ENCODE results near the gene PDE1A. TPM values are rescaled to one million over a fixed set of nuclear protein-coding genes. Genes with fewer than 3 reads are reported as not detected.

Gene PDE1A
- total and polyA plus RNA-seq, 7 experiments from 2014 or later, result not detected

DNA sequence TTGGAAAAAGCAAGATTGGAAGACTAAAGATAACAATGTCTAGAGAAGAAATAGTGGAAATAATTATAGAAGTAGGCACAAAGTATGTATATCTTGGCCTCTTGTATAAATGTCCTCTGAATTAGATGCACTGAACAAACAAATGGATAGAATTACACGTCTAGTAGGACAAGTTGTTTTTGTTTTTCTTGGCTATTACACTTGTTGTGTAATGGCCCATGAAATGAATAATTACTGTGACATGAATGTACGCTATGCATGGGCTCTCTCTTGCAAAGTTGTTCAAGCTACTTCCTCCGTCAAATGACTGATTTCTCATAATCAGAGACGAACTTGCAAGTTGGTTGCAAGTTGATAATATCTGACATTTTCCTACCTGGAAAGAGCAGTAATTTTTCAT is 126.2 kb downstream of the PDE1A start:
- Histone ChIP-seq H3K9me3 (ENCODE audit: control insufficient read depth in 2 of 3, low read length in 3 of 3) (no peaks in the 10 kb centered on the region), H3K4me3 (ENCODE audit: low read length) (no peak overlapping the region), H3K27me3 (ENCODE audit: control insufficient read depth in 2 of 2, insufficient read depth in 2 of 2, low read length in 2 of 2) (no peaks in the 10 kb centered on the region), H3K27ac (ENCODE audit: low read depth, low read length) (no peak overlapping the region), H3K4me1 (ENCODE audit: control insufficient read depth in 2 of 2, insufficient read depth in 2 of 2, low read length in 2 of 2) (no peaks in the 10 kb centered on the region), H3K36me3 (ENCODE audit: control insufficient read depth in 2 of 3, insufficient read depth in 3 of 3, low read length in 3 of 3) (no peaks in the 10 kb centered on the region)
- H3K4me1 Mint-ChIP-seq, result no peaks in the 10 kb centered on the region
- H3K4me3 Mint-ChIP-seq, result no peak overlapping the region
- peaks cover 0 to 5% (median 0%) of the 10 kb centered on the region in 11 donors for H3K9me3 Mint-ChIP-seq
- ATAC-seq (no peak), DNase-seq (no peak)
- no peaks in the 10 kb centered on the region for H3K36me3 Mint-ChIP-seq
- ChIA-PET POLR2A (no interaction called here), CTCF (no interaction called here)
- no peaks in the 10 kb centered on the region for H3K27me3 Mint-ChIP-seq
- H3K27ac Mint-ChIP-seq, result no peak overlapping the region
- intact Hi-C loops (cut with micrococcal nuclease), result no loop called here

DNA sequence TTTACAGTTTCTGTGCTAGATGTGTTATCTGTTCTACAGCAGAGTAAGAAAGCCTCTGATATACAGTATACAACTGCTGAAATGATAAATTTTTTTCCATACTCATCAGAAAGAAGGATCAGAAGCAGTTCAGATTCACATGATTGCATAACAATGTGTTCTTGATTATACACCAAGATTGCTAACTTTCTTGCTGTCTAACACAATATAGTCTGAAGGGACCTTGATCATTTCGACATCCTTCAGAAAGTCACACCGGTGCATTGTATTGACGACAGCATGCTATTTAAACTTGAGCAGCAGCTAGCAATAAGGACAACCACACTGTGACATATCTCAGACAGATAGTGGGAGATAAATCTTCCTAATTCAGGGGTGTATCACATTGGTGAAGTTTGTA is 127.2 kb downstream of the PDE1A start:
- H3K4me3 ChIP-seq (ENCODE audit: low read length), result no peak overlapping the region
- intact Hi-C loops (cut with micrococcal nuclease), result no loop called here
- no peaks in the 10 kb centered on the region for H3K27me3 ChIP-seq (ENCODE audit: control insufficient read depth in 2 of 2, insufficient read depth in 2 of 2, low read length in 2 of 2)
- Mint-ChIP-seq H3K27ac (no peak overlapping the region), H3K4me1 (no peaks in the 10 kb centered on the region), H3K36me3 (no peaks in the 10 kb centered on the region), H3K27me3 (no peaks in the 10 kb centered on the region), H3K9me3 (peaks cover 0 to 5% (median 0%) of the 10 kb centered on the region in 11 donors), H3K4me3 (no peak overlapping the region)
- ChIA-PET CTCF (no interaction called here), POLR2A (no interaction called here)
- DNase-seq, result no peak
- no peaks in the 10 kb centered on the region for H3K36me3 ChIP-seq (ENCODE audit: control insufficient read depth in 2 of 3, insufficient read depth in 3 of 3, low read length in 3 of 3)
- H3K4me1 ChIP-seq (ENCODE audit: control insufficient read depth in 2 of 2, insufficient read depth in 2 of 2, low read length in 2 of 2), result no peaks in the 10 kb centered on the region
- no peak for ATAC-seq
- H3K9me3 ChIP-seq (ENCODE audit: control insufficient read depth in 2 of 3, low read length in 3 of 3), result no peaks in the 10 kb centered on the region
- H3K27ac ChIP-seq (ENCODE audit: low read depth, low read length), result no peak overlapping the region

DNA sequence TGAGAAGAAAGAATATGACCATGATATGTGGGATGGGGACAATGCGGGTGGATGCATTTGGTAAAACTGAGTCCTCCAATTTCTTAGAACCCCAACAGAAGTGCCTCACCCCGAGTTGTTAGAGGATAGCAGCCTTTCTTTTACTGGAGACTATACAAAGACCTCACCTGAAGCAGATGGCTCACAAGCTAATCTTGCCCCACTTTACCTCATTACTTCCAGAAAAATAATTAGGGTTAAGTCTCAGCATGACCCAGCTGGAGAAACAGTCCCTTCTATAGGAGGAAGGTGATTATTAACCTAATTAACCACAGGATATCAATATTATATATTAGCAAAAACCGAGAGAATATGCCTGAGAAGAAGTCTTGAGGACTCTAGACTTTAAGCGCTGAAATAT is 128.4 kb downstream of the PDE1A start:
- ChIA-PET POLR2A (interaction anchor here (0.6 kb wide), 1 partner anchor 56 kb away, joined by 3 read pairs; no protein-coding TSS in a partner anchor), CTCF (no interaction called here)
- Mint-ChIP-seq H3K36me3 (no peaks in the 10 kb centered on the region), H3K27ac (no peak overlapping the region), H3K4me1 (no peaks in the 10 kb centered on the region), H3K27me3 (no peaks in the 10 kb centered on the region), H3K9me3 (peaks cover 0 to 5% (median 1%) of the 10 kb centered on the region in 11 donors), H3K4me3 (no peak overlapping the region)
- H3K27ac ChIP-seq (ENCODE audit: low read depth, low read length), result no peak overlapping the region
- no peak overlapping the region for H3K4me3 ChIP-seq (ENCODE audit: low read length)
- no peaks in the 10 kb centered on the region for H3K27me3 ChIP-seq (ENCODE audit: control insufficient read depth in 2 of 2, insufficient read depth in 2 of 2, low read length in 2 of 2)
- no peak for DNase-seq
- H3K36me3 ChIP-seq (ENCODE audit: control insufficient read depth in 2 of 3, insufficient read depth in 3 of 3, low read length in 3 of 3), result no peaks in the 10 kb centered on the region
- intact Hi-C loops (cut with micrococcal nuclease), result no loop called here
- no peaks in the 10 kb centered on the region for H3K4me1 ChIP-seq (ENCODE audit: control insufficient read depth in 2 of 2, insufficient read depth in 2 of 2, low read length in 2 of 2)
- ATAC-seq, result no peak
- H3K9me3 ChIP-seq (ENCODE audit: control insufficient read depth in 2 of 3, low read length in 3 of 3), result no peaks in the 10 kb centered on the region

DNA sequence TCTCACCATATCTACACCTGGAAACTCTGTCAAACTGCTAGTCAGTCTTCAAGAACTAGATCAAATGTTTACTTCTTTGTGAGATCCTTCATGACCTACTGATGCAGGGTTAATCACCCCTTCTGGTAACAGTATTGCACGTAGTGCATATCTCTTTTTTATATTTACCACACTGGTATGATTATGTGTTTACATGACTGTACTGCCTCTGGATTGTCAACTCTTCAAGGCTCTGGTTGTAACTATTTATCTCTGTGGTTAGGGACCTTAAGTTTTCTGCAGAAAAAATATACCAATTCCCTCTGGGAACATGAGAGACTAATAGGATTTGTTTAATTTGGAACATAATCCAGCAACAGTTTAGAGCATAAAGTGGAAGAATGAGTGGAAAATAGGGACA is 135.5 kb downstream of the PDE1A start:
- intact Hi-C loops (cut with micrococcal nuclease), result no loop called here
- Histone ChIP-seq H3K27ac (ENCODE audit: low read depth, low read length) (no peak overlapping the region), H3K4me3 (ENCODE audit: low read length) (no peak overlapping the region), H3K36me3 (ENCODE audit: control insufficient read depth in 2 of 3, insufficient read depth in 3 of 3, low read length in 3 of 3) (no peaks in the 10 kb centered on the region), H3K4me1 (ENCODE audit: control insufficient read depth in 2 of 2, insufficient read depth in 2 of 2, low read length in 2 of 2) (no peaks in the 10 kb centered on the region), H3K9me3 (ENCODE audit: control insufficient read depth in 2 of 3, low read length in 3 of 3) (no peaks in the 10 kb centered on the region), H3K27me3 (ENCODE audit: control insufficient read depth in 2 of 2, insufficient read depth in 2 of 2, low read length in 2 of 2) (no peaks in the 10 kb centered on the region)
- no peaks in the 10 kb centered on the region for H3K4me1 Mint-ChIP-seq
- H3K27ac Mint-ChIP-seq, result no peak overlapping the region
- ATAC-seq (no peak), DNase-seq (no peak)
- peaks cover 0 to 5% (median 0%) of the 10 kb centered on the region in 11 donors for H3K9me3 Mint-ChIP-seq
- no peak overlapping the region for H3K4me3 Mint-ChIP-seq
- no peaks in the 10 kb centered on the region for H3K27me3 Mint-ChIP-seq
- H3K36me3 Mint-ChIP-seq, result no peaks in the 10 kb centered on the region
- ChIA-PET POLR2A (no interaction called here), CTCF (no interaction called here)

DNA sequence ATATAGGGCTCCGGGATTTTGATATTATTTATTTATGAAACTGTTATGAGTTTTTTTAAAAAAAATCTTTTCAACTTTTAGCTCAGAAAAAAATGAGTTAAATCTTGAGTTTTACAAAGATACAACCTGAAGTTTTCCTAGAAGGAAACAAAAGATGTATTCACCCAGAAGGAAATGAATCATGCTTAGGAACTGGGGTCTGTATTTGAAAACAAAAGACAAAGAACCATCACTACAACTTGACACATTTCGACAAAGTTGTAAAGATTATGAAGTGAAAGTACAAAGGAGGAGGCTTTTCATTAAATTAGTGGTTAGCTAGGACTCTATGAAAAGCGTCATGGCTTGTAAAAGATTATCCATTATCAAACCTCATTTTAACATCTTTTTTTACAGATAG is 143.3 kb downstream of the PDE1A start:
- Histone ChIP-seq H3K27ac (ENCODE audit: low read depth, low read length) (no peak overlapping the region), H3K4me1 (ENCODE audit: control insufficient read depth in 2 of 2, insufficient read depth in 2 of 2, low read length in 2 of 2) (no peaks in the 10 kb centered on the region), H3K27me3 (ENCODE audit: control insufficient read depth in 2 of 2, insufficient read depth in 2 of 2, low read length in 2 of 2) (no peaks in the 10 kb centered on the region), H3K36me3 (ENCODE audit: control insufficient read depth in 2 of 3, insufficient read depth in 3 of 3, low read length in 3 of 3) (no peaks in the 10 kb centered on the region), H3K9me3 (ENCODE audit: control insufficient read depth in 2 of 3, low read length in 3 of 3) (no peaks in the 10 kb centered on the region), H3K4me3 (ENCODE audit: low read length) (no peak overlapping the region)
- Mint-ChIP-seq H3K27me3 (peaks cover 0 to 6% (median 0%) of the 10 kb centered on the region in 5 donors), H3K9me3 (peaks cover 0 to 2% (median 0%) of the 10 kb centered on the region in 11 donors), H3K36me3 (no peaks in the 10 kb centered on the region), H3K4me1 (no peaks in the 10 kb centered on the region), H3K4me3 (no peak overlapping the region), H3K27ac (no peak overlapping the region)
- ChIA-PET CTCF (no interaction called here), POLR2A (no interaction called here)
- DNase-seq, result no peak
- ATAC-seq, result no peak
- intact Hi-C loops (cut with micrococcal nuclease), result no loop called here

DNA sequence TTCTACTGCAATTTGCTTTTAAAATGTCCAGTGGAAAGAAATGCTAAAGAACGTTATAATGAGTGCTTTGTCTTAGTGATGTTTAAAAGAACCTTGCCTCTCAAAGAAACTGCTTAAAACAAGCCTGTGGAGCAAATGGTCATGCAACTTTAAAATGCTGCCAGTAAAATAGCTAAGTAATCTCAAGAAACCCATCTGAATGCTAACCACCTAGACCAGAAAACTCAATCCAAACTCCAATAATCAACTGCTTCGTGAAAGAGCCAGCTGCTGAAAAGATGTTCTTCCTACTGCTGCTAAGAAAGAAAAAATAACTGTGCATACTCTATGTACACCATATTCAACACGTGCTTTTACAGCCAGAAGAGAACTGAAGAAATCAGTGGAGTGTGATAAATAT is 145.6 kb downstream of the PDE1A start:
- Histone ChIP-seq H3K4me1 (ENCODE audit: control insufficient read depth in 2 of 2, insufficient read depth in 2 of 2, low read length in 2 of 2) (no peaks in the 10 kb centered on the region), H3K36me3 (ENCODE audit: control insufficient read depth in 2 of 3, insufficient read depth in 3 of 3, low read length in 3 of 3) (no peaks in the 10 kb centered on the region), H3K4me3 (ENCODE audit: low read length) (no peak overlapping the region), H3K27me3 (ENCODE audit: control insufficient read depth in 2 of 2, insufficient read depth in 2 of 2, low read length in 2 of 2) (no peaks in the 10 kb centered on the region), H3K9me3 (ENCODE audit: control insufficient read depth in 2 of 3, low read length in 3 of 3) (no peaks in the 10 kb centered on the region), H3K27ac (ENCODE audit: low read depth, low read length) (no peak overlapping the region)
- Mint-ChIP-seq H3K4me1 (no peaks in the 10 kb centered on the region), H3K9me3 (peaks cover 0 to 19% (median 5%) of the 10 kb centered on the region in 11 donors), H3K27ac (no peak overlapping the region), H3K27me3 (peaks cover 0 to 6% (median 0%) of the 10 kb centered on the region in 5 donors), H3K36me3 (peaks cover 0 to 4% (median 0%) of the 10 kb centered on the region in 5 donors), H3K4me3 (no peak overlapping the region)
- ATAC-seq (no peak), DNase-seq (no peak)
- ChIA-PET POLR2A (no interaction called here), CTCF (no interaction called here)
- intact Hi-C loops (cut with micrococcal nuclease), result no loop called here

DNA sequence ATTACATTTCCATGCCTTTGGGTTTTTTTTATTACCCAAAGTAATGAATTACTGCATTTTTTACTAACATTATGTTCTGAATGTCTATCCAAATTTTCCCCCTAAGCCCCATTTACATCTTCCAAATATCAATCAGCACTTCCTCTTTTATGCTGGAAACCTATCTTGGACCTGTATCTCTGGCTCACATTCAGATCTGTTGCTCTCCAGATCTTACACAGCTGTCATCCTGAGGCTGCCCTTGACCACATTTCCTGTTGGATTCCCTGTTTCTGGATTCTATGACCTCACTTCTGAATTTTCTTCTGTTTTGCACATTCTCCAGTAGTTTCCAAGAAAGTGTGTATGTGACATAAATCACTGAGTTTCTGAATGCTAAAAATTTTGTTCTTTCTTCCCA is 146.7 kb downstream of the PDE1A start:
- H3K27ac Mint-ChIP-seq, result no peak overlapping the region
- ATAC-seq (no peak), DNase-seq (no peak)
- intact Hi-C loops (cut with micrococcal nuclease), result no loop called here
- H3K27me3 ChIP-seq (ENCODE audit: control insufficient read depth in 2 of 2, insufficient read depth in 2 of 2, low read length in 2 of 2), result no peaks in the 10 kb centered on the region
- no peaks in the 10 kb centered on the region for H3K36me3 ChIP-seq (ENCODE audit: control insufficient read depth in 2 of 3, insufficient read depth in 3 of 3, low read length in 3 of 3)
- peaks cover 0 to 6% (median 0%) of the 10 kb centered on the region in 5 donors for H3K27me3 Mint-ChIP-seq
- ChIA-PET POLR2A (no interaction called here), CTCF (no interaction called here)
- H3K27ac ChIP-seq (ENCODE audit: low read depth, low read length), result no peak overlapping the region
- H3K9me3 ChIP-seq (ENCODE audit: control insufficient read depth in 2 of 3, low read length in 3 of 3), result no peaks in the 10 kb centered on the region
- peaks cover 0 to 4% (median 0%) of the 10 kb centered on the region in 5 donors for H3K36me3 Mint-ChIP-seq
- no peak overlapping the region for H3K4me3 ChIP-seq (ENCODE audit: low read length)
- H3K4me1 Mint-ChIP-seq, result no peaks in the 10 kb centered on the region
- H3K9me3 Mint-ChIP-seq, result peaks cover 0 to 25% (median 8%) of the 10 kb centered on the region in 11 donors
- no peaks in the 10 kb centered on the region for H3K4me1 ChIP-seq (ENCODE audit: control insufficient read depth in 2 of 2, insufficient read depth in 2 of 2, low read length in 2 of 2)
- H3K4me3 Mint-ChIP-seq, result no peak overlapping the region

Data from naive thymus-derived CD4-positive, alpha-beta T cell (primary cell).